ENCODE measurements around the gene IQCK. TPM values are rescaled to one million over a fixed set of nuclear protein-coding genes. Genes with fewer than 3 reads are reported as not detected.

IQCK gene
- total and polyA plus RNA-seq, 2 experiments from 2014 or later: 7.2 to 11.8 TPM

- no peak for DNase-seq (ENCODE audit: low spot score)
- H2AFZ ChIP-seq: no peak overlapping the region
- H3K4me2 ChIP-seq: no peak overlapping the region
- no peaks in the 10 kb centered on the region for H3K79me2 ChIP-seq
- H3K9me3 ChIP-seq (ENCODE audit: low read depth): no peaks in the 10 kb centered on the region
- H4K20me1 ChIP-seq (ENCODE audit: insufficient read depth, poor library complexity, severe bottlenecking): no peaks in the 10 kb centered on the region
- H3K27ac ChIP-seq: no peak overlapping the region
- H3K36me3 ChIP-seq (replicated peaks; ENCODE audit: insufficient read depth, low read depth): no peaks in the 10 kb centered on the region
- TF ChIP-seq EZH2 (IDR thresholded peaks at IDR 0.05; ENCODE audit: borderline replicate concordance): no peak
- TF ChIP-seq CTCF (IDR thresholded peaks at IDR 0.05; ENCODE audit: poor library complexity): no peak
- no peak for TF ChIP-seq EZH2phosphoT487 (IDR thresholded peaks at IDR 0.05; ENCODE audit: low read depth, severe bottlenecking, unreplicated experiment)
- H3K4me3 ChIP-seq: no peak overlapping the region
- no peaks in the 10 kb centered on the region for H3K9me2 ChIP-seq (replicated peaks; ENCODE audit: insufficient read depth)
- WGBS (ENCODE audit: low lambda C conversion rate, missing lambda C conversion rate): 99% methylated on average over 4 of the region's 4 CpGs
- no peaks in the 10 kb centered on the region for H3K27me3 ChIP-seq
- no peaks in the 10 kb centered on the region for H3K4me1 ChIP-seq (ENCODE audit: insufficient read depth)
Observed at GRCh38 chr16:19769239-19769638, 51.2 kb downstream of the IQCK start.

GRCh38 chr16:19771040-19771439, 53.0 kb downstream of the IQCK start:
- Histone ChIP-seq H2AFZ (no peak overlapping the region), H3K4me2 (no peak overlapping the region), H3K79me2 (no peaks in the 10 kb centered on the region), H3K27me3 (no peaks in the 10 kb centered on the region), H3K9me3 (ENCODE audit: low read depth) (no peaks in the 10 kb centered on the region), H3K27ac (no peak overlapping the region), H4K20me1 (ENCODE audit: insufficient read depth, poor library complexity, severe bottlenecking) (no peaks in the 10 kb centered on the region), H3K4me1 (ENCODE audit: insufficient read depth) (no peaks in the 10 kb centered on the region), H3K9me2 (replicated peaks; ENCODE audit: insufficient read depth) (no peaks in the 10 kb centered on the region), H3K36me3 (replicated peaks; ENCODE audit: insufficient read depth, low read depth) (no peaks in the 10 kb centered on the region), H3K4me3 (no peak overlapping the region)
- no peak for TF ChIP-seq EZH2phosphoT487 (IDR thresholded peaks at IDR 0.05; ENCODE audit: low read depth, severe bottlenecking, unreplicated experiment)
- TF ChIP-seq CTCF (IDR thresholded peaks at IDR 0.05; ENCODE audit: poor library complexity): no peak
- no peak for TF ChIP-seq EZH2 (IDR thresholded peaks at IDR 0.05; ENCODE audit: borderline replicate concordance)
- no peak for DNase-seq (ENCODE audit: low spot score)
- 77% methylated on average over 3 of the region's 3 CpGs for WGBS (ENCODE audit: low lambda C conversion rate, missing lambda C conversion rate)

- no peaks in the 10 kb centered on the region for H3K4me1 ChIP-seq (ENCODE audit: insufficient read depth)
- H3K9me2 ChIP-seq (replicated peaks; ENCODE audit: insufficient read depth): no peaks in the 10 kb centered on the region
- H3K27me3 ChIP-seq: no peaks in the 10 kb centered on the region
- no peak overlapping the region for H2AFZ ChIP-seq
- no peaks in the 10 kb centered on the region for H3K79me2 ChIP-seq
- no peak overlapping the region for H3K4me3 ChIP-seq
- no peak overlapping the region for H3K4me2 ChIP-seq
- no peaks in the 10 kb centered on the region for H3K9me3 ChIP-seq (ENCODE audit: low read depth)
- DNase-seq (ENCODE audit: low spot score): no peak
- H3K36me3 ChIP-seq (replicated peaks; ENCODE audit: insufficient read depth, low read depth): no peaks in the 10 kb centered on the region
- TF ChIP-seq CTCF (IDR thresholded peaks at IDR 0.05; ENCODE audit: poor library complexity) (no peak), EZH2 (IDR thresholded peaks at IDR 0.05; ENCODE audit: borderline replicate concordance) (no peak), EZH2phosphoT487 (IDR thresholded peaks at IDR 0.05; ENCODE audit: low read depth, severe bottlenecking, unreplicated experiment) (no peak)
- no peaks in the 10 kb centered on the region for H4K20me1 ChIP-seq (ENCODE audit: insufficient read depth, poor library complexity, severe bottlenecking)
- WGBS (ENCODE audit: low lambda C conversion rate, missing lambda C conversion rate): 58% methylated on average over 4 of the region's 4 CpGs
- H3K27ac ChIP-seq: no peak overlapping the region
Observed at GRCh38 chr16:19771796-19772195, 53.7 kb downstream of the IQCK start.

- no peak overlapping the region for H3K4me3 ChIP-seq
Observed at GRCh38 chr16:19774024-19774423, 56.0 kb downstream of the IQCK start.

More at GRCh38 chr16:19774024-19774423, 56.0 kb downstream of the IQCK start:
- H3K36me3 ChIP-seq (replicated peaks; ENCODE audit: insufficient read depth, low read depth): no peaks in the 10 kb centered on the region
- H3K27me3 ChIP-seq: no peaks in the 10 kb centered on the region
- H4K20me1 ChIP-seq (ENCODE audit: insufficient read depth, poor library complexity, severe bottlenecking): no peaks in the 10 kb centered on the region
- no peaks in the 10 kb centered on the region for H3K4me1 ChIP-seq (ENCODE audit: insufficient read depth)
- no peak overlapping the region for H3K27ac ChIP-seq
- DNase-seq (ENCODE audit: low spot score): no peak
- TF ChIP-seq EZH2 (IDR thresholded peaks at IDR 0.05; ENCODE audit: borderline replicate concordance) (no peak), EZH2phosphoT487 (IDR thresholded peaks at IDR 0.05; ENCODE audit: low read depth, severe bottlenecking, unreplicated experiment) (no peak), CTCF (IDR thresholded peaks at IDR 0.05; ENCODE audit: poor library complexity) (no peak)
- 98% methylated on average over 2 of the region's 2 CpGs for WGBS (ENCODE audit: low lambda C conversion rate, missing lambda C conversion rate)
- H3K9me2 ChIP-seq (replicated peaks; ENCODE audit: insufficient read depth): no peaks in the 10 kb centered on the region
- H3K79me2 ChIP-seq: no peaks in the 10 kb centered on the region
- no peak overlapping the region for H2AFZ ChIP-seq
- no peaks in the 10 kb centered on the region for H3K9me3 ChIP-seq (ENCODE audit: low read depth)
- no peak overlapping the region for H3K4me2 ChIP-seq

Data from hepatocyte (in vitro differentiated cells).